ENCODE data around the gene OR1Q1.
"Not testable (repeated sequence)": the region's sequence is repeated elsewhere in the genome, so short reads cannot be mapped to it uniquely, and the experiment has no call there.

OR1Q1 gene

GRCh38 chr9:122614362-122614761, at the start of gene OR1Q1:
OR1Q1 (plus strand) TSS chr9:122614738; CDS start chr9:122614738, 0 bp downstream.
- in situ Hi-C loops (cut with MboI; ENCODE audit: low sequenced_read_pairs), result no loop called here

GRCh38 chr9:122567901-122568300, 46.6 kb upstream of the OR1Q1 start:
- in situ Hi-C loops (cut with MboI; ENCODE audit: low sequenced_read_pairs), result no loop called here

GRCh38 chr9:122572456-122572855, 42.1 kb upstream of the OR1Q1 start:
- in situ Hi-C loops (cut with MboI; ENCODE audit: low sequenced_read_pairs), result no loop called here

- in situ Hi-C loops (cut with MboI; ENCODE audit: low sequenced_read_pairs), result no loop called here
Observed at GRCh38 chr9:122579874-122580273, 34.7 kb upstream of the OR1Q1 start.

GRCh38 chr9:122580360-122580759, 34.2 kb upstream of the OR1Q1 start:
- in situ Hi-C loops (cut with MboI; ENCODE audit: low sequenced_read_pairs), result no loop called here

GRCh38 chr9:122583284-122583683, 31.3 kb upstream of the OR1Q1 start, which contains the start of gene OR1L8:
OR1L8 (minus strand) TSS chr9:122583384; CDS start chr9:122568477, 14,907 bp downstream.
- in situ Hi-C loops (cut with MboI; ENCODE audit: low sequenced_read_pairs), result not testable (repeated sequence)

GRCh38 chr9:122605691-122606090, 8.8 kb upstream of the OR1Q1 start:
- in situ Hi-C loops (cut with MboI; ENCODE audit: low sequenced_read_pairs), result no loop called here

- in situ Hi-C loops (cut with MboI; ENCODE audit: low sequenced_read_pairs), result no loop called here
Observed at GRCh38 chr9:122606587-122606986, 8.0 kb upstream of the OR1Q1 start.

GRCh38 chr9:122609804-122610203, 4.7 kb upstream of the OR1Q1 start:
- in situ Hi-C loops (cut with MboI; ENCODE audit: low sequenced_read_pairs), result no loop called here

- in situ Hi-C loops (cut with MboI; ENCODE audit: low sequenced_read_pairs), result no loop called here
Observed at GRCh38 chr9:122619996-122620395, 5.5 kb downstream of the OR1Q1 start.

GRCh38 chr9:122642226-122642625, 27.7 kb downstream of the OR1Q1 start:
- in situ Hi-C loops (cut with MboI; ENCODE audit: low sequenced_read_pairs), result no loop called here

GRCh38 chr9:122656378-122656777, 41.8 kb downstream of the OR1Q1 start:
- in situ Hi-C loops (cut with MboI; ENCODE audit: low sequenced_read_pairs), result no loop called here

GRCh38 chr9:122657527-122657926, 43.0 kb downstream of the OR1Q1 start, which contains the start of gene OR1B1:
OR1B1 (minus strand) TSS chr9:122657627.
- in situ Hi-C loops (cut with MboI; ENCODE audit: low sequenced_read_pairs), result no loop called here

GRCh38 chr9:122661416-122661815, 46.9 kb downstream of the OR1Q1 start, which contains the start of gene OR1L1:
OR1L1 (plus strand) TSS chr9:122661716; CDS start chr9:122661716, 0 bp downstream.
- in situ Hi-C loops (cut with MboI; ENCODE audit: low sequenced_read_pairs), result no loop called here
